GM12873 (cell line): Measurements from ENCODE around the gene GSK3B.

Source experiments
- TF ChIP-seq, protein P1 (sequence below): IDR thresholded peaks from 2 replicates; pipeline ENCODE4 v1.5.1; 2012; ENCODE audit warnings: low read depth, mild to moderate bottlenecking, moderate library complexity, low read length, control low read depth; ENCODE audit not compliant: insufficient read depth; ENCODE audit errors: missing control alignments

Gene GSK3B

GRCh38 chr3:120129718-120130513, 35.7 kb upstream of the GSK3B start:
- TF ChIP-seq, protein P1, sequence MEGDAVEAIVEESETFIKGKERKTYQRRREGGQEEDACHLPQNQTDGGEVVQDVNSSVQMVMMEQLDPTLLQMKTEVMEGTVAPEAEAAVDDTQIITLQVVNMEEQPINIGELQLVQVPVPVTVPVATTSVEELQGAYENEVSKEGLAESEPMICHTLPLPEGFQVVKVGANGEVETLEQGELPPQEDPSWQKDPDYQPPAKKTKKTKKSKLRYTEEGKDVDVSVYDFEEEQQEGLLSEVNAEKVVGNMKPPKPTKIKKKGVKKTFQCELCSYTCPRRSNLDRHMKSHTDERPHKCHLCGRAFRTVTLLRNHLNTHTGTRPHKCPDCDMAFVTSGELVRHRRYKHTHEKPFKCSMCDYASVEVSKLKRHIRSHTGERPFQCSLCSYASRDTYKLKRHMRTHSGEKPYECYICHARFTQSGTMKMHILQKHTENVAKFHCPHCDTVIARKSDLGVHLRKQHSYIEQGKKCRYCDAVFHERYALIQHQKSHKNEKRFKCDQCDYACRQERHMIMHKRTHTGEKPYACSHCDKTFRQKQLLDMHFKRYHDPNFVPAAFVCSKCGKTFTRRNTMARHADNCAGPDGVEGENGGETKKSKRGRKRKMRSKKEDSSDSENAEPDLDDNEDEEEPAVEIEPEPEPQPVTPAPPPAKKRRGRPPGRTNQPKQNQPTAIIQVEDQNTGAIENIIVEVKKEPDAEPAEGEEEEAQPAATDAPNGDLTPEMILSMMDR: no peak

DNA sequence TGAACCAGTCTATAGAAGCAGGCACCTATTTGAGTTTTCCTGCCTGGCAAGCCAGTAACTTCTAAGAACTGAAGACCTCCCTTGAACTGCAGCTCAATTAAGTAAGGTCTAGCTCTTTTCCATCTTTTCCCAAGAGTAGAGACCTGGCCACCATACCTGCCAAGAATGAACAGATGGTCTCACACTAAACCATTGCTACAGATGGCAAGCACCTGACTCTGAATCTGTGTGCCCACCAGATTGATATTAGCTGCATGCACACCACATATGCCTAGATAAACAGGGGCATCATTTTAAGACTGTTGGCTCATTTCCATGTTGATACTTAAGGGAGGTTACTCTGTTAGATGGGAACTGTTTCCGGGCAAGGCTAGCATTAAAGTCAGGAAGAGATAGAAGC, 34.8 kb upstream of the GSK3B start:
- TF ChIP-seq, protein P1: no peak

DNA sequence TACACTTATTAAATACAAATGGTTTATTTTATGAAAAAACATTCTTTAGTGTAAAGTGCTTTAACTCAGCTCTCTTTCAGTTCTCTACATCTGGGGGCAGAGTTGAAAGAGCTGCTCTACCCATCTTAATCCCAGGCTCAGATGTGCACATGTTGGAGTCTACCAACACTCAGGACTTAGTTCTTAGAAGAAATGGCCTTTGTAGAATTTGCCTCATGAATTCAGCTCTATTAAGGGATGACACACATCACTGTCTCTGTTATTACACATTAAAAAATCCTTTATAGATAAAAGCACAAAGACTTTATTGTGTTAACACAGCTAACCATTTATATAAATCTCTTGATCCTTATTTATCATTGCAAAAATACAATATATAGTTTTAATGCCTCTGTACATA, 31.7 kb upstream of the GSK3B start:
- TF ChIP-seq, protein P1: no peak

DNA sequence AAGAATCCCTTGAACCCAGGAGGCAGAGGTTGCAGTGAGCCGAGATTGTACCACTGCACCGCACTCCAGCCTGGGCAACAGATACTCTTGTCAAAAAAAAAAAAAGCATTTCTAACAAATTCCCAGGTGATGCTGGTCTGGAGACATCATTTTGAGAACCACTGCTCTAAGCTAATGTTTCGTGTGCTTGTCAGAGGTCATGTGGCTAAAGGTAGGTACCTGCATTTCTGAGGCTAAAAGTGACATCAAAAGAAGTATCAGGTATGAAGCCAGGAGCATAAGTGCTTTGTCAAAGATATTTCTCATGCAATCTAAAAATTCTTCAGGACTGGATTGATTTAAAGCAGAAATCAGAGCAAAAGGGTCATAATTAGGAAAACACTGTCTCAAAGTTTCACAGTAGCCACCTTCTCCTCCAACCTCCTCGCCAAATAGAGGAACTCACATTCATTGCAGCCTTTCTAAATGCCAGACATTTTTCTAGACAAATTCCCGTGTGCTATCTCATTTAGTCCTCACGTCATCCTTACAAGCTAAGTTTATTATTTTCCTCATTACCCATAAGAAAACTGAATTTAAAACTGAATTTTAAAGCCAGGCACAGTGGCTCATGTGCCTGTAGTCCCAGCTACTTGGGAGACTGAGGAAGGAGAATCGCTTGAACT, 25.7 kb upstream of the GSK3B start:
- TF ChIP-seq, protein P1: no peak

DNA sequence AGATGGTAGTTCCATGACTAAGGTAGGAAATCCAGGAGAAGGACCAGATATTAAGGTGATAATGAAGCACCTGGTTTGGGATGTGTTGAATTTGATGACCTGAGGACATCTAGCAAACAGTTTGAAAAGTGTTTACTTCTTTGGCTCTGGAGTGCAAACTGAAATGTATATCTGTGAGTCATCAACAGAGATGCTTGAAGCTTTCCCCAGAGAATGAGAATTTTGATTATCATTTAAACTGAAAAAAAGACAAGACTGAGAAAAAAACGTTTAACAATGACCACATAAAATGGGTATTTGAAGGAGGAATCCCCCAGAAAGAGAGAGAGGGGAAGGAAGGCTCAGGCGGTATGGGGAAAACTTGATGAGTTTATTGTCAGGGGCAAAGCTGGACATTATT, 20.7 kb upstream of the GSK3B start:
- TF ChIP-seq, protein P1: no peak

- TF ChIP-seq, protein P1: no peak
Measured at GRCh38 chr3:120114376-120114775, 20.1 kb upstream of the GSK3B start.
